HG02870 (cell line): ENCODE measurements around the gene PNKP.

Experiments used
- ATAC-seq: cut with Tn5 transposase; IDR thresholded peaks from one replicate; pipeline ENCODE4 v1.9.1; 2021; ENCODE audit warnings: mild to moderate bottlenecking, moderate library complexity; ENCODE audit not compliant: unreplicated experiment

Gene PNKP

GRCh38 chr19:49860336-49861102 lies 6.9 kb downstream of the PNKP start:
- no peak for ATAC-seq

GRCh38 chr19:49859682-49860335 lies 7.6 kb downstream of the PNKP start:
- ATAC-seq = no peak

- ATAC-seq = no peak
Measured at GRCh38 chr19:49858088-49858985, 9.0 kb downstream of the PNKP start.

- no peak for ATAC-seq
Measured at GRCh38 chr19:49857838-49858087, 9.6 kb downstream of the PNKP start.

- ATAC-seq = no peak
Measured at GRCh38 chr19:49857061-49857837, 10.1 kb downstream of the PNKP start.

- no peak for ATAC-seq
Measured at GRCh38 chr19:49856574-49857021, 10.8 kb downstream of the PNKP start.

GRCh38 chr19:49855676-49856573 lies 11.5 kb downstream of the PNKP start:
- no peak for ATAC-seq

- ATAC-seq = no peak
Measured at GRCh38 chr19:49855277-49855675, 12.1 kb downstream of the PNKP start.

GRCh38 chr19:49854378-49855263 lies 12.8 kb downstream of the PNKP start:
- ATAC-seq = no peak

- ATAC-seq = no peak
Measured at GRCh38 chr19:49853852-49854377, 13.5 kb downstream of the PNKP start.

- no peak for ATAC-seq
Measured at GRCh38 chr19:49852631-49853126, 14.7 kb downstream of the PNKP start.

- ATAC-seq = peak; percentile 8
Measured at GRCh38 chr19:49851456-49852259, 15.7 kb downstream of the PNKP start.

GRCh38 chr19:49850487-49851342 lies 16.7 kb downstream of the PNKP start, which contains the start of gene PTOV1:
PTOV1 (plus strand) TSS chr19:49851159.
- ATAC-seq = peak; percentile 59

- no peak for ATAC-seq
Measured at GRCh38 chr19:49850221-49850486, 17.2 kb downstream of the PNKP start.

GRCh38 chr19:49849433-49850220 lies 17.7 kb downstream of the PNKP start:
- no peak for ATAC-seq

GRCh38 chr19:49848938-49849337 lies 18.4 kb downstream of the PNKP start:
- no peak for ATAC-seq
